NCI-H524 treated with DMSO at 0.1 percent for 48 hours (cell line): ENCODE measurements around the gene S100A5.
"Not testable (repeated sequence)": the region's sequence is repeated elsewhere in the genome, so short reads cannot be mapped to it uniquely, and the experiment has no call there.

Source experiments
- DNase-seq: peaks from one replicate; lab custom pipeline; 2025; lab: John Stamatoyannopoulos, UW

S100A5 gene

DNA sequence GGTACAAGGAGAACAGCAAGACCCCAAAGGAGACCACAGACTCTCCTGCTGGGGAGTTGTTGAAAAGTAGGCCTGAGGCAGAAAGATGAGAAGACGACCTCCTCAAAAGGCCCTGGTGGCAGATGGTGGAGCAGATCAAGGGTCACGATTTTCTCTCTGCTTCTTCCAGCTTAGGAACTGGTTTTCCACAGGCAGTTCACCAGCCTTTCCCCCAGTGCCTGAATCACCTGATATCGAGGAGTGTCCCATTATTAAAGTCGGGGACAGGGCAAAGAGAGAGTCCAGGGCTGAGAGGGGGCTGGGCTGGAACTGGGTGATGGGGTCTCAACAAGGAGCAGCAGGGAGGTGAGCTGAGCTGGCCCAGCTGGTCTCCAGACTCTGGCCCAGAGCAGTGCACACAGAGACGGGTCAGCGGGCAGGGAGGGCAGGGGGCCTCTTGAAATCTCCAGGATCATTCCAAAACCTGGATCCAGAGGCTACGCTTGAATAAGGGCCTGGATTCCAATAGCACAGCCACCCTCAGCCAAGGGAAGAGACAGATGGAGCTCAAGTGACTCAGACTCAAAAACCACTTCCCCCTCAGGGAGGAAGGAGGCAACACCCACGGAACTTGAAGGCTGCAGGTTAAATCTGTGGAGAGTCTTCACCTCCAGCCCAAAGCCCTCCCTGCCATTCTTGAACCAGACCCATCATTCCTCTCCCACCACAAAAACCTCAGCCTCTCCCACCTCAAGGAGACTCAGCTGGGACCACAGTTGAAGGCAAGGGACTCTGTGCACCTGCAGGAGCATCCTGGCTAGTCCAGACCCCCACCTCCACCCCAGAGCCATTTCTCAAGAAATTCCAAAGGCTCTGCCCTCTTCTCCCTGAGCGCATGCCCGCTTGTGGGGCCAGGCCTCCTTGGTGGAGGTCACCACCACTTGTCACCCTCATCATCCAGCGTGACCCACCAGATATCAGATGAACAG, at the start of gene S100A5:
S100A5 (minus strand) TSS at position 541 of the 968 bp plus-strand sequence. CDS start 743 bp downstream, outside the sequence.
- DNase-seq, result peak; percentile 40

GRCh38 chr1:153588482-153588881, 47.7 kb upstream of the S100A5 start:
- DNase-seq, result no peak

DNA sequence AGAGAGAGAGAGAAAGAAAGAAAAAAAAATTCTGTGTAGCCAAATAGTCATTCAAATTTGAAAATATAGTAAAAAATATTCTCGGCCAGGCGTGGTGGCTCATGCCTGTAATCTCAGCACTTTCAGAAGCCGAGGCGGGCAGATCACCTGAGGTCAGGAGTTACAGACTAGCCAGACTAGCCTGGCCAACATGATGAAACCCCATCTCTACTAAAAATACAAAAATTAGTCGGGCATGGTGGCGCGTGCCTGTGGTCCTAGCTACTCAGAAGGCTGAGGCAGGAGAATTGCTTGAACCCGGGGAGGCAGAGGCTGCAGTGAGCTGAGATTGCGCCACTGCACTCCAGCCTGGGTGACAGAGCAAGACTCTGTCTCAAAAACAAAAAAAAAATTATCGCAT, 47.3 kb upstream of the S100A5 start:
- not testable (repeated sequence) for DNase-seq

DNA sequence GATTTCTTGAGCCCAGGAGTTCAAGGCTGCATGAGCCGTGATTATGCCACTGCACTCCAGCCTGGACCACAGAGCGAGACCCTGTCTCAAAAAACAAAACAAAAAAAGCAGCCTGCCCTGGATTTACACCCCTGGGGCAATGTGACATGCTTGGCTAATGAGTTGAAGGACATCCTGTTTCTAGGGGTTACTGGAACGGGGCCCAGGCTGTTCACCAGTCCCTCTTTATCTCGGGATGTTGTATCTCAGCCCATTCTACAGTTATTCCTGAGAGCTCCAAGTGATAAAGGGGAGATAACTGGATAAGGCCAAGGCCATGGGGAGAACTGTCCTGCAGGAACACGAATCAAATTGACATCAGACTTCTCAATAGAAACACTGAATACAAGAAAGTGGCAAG, 46.6 kb upstream of the S100A5 start:
- DNase-seq, result no peak

DNA sequence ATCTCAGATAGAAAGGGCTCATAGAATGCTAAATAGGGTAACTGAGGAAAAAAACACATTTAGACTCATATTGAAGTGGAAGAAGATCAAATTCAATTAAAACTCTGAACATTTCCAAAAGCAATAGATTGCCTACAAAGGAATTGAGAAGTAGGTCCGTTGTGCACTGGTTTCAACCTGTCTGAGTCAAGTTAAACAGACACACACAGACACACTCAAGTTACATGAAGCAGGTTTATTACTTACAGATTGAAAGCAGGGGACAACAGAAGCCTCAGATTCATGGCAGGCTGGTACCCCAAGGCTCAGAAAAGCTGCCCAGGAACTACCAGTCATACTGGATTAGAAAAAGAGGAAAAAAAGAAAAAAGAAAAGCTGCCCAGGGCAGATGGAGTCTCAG, 45.6 kb upstream of the S100A5 start:
- no peak for DNase-seq

DNA sequence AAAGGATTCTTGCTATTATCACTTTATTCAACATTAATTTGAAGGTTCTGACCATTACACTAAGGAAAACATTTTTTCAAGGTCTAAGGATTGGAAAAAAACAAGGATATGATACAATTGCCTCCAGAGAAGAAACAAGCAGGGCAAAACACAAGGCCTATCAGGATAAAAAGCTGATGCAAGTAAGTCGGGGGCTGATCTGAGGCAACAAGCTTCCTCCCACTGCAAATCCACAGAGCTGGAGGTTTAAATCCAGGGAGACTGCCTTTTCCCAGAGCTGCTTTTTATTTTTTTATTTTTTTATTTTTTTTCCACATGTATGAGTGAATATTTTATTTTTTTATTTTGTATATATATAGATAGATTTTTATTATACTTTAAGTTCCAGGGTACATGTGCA, 44.3 kb upstream of the S100A5 start:
- no peak for DNase-seq

DNA sequence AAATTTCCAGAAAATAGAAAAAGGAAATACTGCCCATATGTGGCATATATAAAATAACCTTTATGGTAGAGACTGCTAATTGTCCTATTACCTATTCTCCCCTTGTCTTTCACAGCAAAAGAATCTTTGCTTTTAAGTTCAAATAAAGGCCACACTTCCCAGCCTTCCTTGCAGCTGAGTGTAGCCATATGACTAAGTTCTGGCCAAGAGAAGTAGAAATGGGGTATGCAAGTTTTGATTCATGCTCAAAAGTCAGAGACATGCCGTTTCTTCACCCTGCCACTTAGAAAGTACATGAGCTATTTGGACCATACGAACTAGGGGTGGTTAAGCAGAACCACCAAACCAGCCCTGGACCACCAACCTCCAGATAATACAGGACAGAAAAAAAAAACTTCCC, 43.2 kb upstream of the S100A5 start:
- no peak for DNase-seq

GRCh38 chr1:153583514-153583913, 42.8 kb upstream of the S100A5 start:
- not testable (repeated sequence) for DNase-seq

- DNase-seq, result not testable (repeated sequence)
These were observed 42.1 kb upstream of the S100A5 start for GRCh38 chr1:153582836-153583235.

DNA sequence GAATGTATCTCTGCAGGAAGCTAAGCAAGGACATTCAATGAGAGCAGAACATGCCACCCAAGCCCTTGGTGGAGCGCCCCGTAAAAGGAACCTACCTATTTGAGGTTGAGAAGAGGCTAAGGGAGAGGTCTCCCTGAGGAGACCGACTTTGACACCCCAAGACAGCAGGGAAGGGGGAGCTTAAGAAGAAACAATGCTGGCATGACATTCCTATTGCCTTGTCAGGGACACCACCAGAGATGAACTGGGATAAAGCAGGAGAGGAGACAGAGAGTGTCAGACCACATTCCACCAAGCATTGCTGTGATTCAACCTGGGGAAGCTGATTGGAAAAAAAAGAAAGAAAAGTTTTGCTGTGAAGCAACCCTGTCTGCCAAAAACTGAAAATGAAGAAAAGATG, 38.2 kb upstream of the S100A5 start:
- DNase-seq, result no peak

GRCh38 chr1:153578490-153578889, 37.8 kb upstream of the S100A5 start:
- no peak for DNase-seq

DNA sequence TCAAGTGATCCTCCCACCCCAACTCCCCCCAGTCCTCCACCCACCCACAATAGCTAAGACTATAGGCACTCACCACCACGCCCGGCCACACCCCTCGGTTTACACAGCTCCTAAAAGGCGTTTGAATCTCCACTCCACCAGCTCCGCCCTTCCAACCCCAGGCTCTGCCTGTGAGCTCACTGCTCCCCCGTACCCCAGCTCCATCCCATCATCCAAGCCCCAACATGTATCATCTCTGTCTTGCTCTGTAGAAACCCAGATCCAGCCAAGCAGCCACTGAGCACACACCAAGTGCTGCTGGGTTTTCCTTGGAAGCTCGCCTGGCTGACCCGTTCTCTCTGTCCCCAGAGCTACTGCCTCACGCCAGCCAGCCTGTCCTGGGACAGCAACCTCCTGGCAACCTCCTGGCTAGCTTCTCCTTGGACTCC, 36.9 kb upstream of the S100A5 start:
- no peak for DNase-seq

GRCh38 chr1:153577138-153577537, 36.4 kb upstream of the S100A5 start:
- DNase-seq, result no peak

- peak; percentile 69 for DNase-seq
These were observed 34.8 kb upstream of the S100A5 start for GRCh38 chr1:153575497-153575896.

- DNase-seq, result not testable (repeated sequence)
These were observed 34.4 kb upstream of the S100A5 start for GRCh38 chr1:153575081-153575491.

- no peak for DNase-seq
These were observed 32.6 kb upstream of the S100A5 start for GRCh38 chr1:153573351-153573750.

DNA sequence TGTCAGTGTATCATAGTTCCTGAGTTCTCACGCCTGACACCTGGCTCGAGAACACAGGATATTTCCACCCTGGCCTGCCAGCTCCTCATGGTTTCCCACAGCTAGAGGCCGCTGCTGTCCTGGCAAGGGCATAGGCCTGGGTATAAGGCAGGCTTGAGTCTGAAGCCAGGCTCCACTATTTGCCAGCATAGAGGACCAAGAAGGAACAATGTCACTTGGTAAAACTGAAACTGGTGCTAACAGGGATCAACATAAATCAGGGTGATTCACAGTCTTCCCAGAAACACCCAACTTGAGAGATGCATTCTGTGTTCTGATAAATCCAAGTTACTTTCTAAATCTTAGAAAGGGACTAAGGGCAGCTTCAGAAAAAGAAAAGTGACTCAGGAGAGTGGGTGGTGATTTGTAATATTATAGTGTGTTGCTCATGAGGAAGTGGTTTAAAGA, 31.9 kb upstream of the S100A5 start:
- DNase-seq, result peak; percentile 10

- DNase-seq, result no peak
These were observed 31.0 kb upstream of the S100A5 start for GRCh38 chr1:153571706-153572105.

GRCh38 chr1:153570874-153571273, 30.1 kb upstream of the S100A5 start:
- no peak for DNase-seq

GRCh38 chr1:153569465-153569864, 28.7 kb upstream of the S100A5 start:
- DNase-seq, result no peak

DNA sequence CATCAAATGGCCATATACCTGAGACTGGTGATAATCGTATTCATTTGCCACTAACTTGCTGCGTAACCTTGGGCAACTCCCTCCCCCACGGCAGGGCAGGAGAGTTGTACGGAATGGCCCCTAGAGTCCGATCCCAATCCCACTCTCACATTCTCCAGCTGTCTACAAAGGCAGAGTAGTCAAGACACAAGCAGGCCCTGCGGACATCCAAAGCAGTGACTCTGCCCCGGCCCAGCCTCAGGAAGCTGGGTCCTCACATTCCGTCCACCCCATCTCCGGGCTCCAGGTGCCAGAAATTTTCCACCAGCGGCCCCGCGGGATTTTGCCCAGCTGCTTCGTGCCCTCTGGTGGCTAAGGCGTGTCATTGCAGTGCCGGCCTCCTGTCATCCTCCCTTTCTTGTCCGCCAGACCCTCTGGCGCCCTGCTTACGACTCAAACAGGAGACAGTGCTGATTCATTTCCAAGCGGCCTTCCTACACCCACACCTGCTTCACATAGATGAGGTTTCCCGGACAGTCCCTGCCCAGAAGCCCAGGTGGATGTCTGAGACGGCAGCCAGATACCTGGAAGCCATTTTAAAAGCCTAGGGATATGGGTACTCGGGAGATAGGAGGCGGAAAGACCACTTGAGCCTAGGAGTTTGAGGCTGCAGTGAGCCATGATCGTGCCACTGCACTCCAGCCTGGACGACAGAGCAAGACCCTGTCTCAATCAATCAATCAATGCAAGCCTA, 27.8 kb upstream of the S100A5 start:
- DNase-seq, result peak; percentile 55

DNA sequence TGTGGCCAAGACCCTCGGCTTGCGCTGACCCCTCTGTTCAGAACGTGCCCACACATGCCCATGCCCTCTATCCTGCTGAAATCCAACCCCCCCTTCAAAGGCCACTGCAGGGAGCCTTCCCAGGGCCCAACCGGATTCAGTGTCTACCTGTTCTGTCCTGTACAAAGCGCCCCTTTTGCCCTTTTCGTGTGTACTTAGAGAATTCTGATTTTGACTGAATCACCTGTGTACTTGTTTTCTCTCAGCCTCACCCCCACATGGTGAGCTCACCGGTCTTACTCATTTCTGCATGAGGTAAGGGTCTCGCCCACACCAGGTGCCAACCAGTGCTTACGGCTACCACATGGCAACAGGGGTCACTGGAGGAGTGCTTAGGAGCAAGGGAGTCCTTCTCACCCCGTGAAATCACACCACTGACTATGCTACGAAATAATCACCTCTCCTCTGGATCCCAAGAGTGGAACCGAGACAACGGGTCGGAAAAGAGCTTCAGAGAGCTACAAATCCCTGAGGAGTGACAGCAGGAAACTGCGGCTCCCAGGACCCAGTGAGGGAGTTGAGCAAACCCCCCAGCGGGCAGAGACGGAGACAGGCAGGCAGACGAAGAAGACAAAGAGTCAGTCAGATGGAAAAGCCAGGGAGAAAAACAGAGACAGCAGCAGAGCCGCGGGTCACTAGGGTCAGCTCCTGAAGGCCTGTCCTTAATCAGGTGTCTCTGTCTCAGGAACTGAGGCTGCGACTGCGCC, 27.1 kb upstream of the S100A5 start:
- no peak for DNase-seq
